ENCODE data around the gene MAPK10.

Gene MAPK10

DNA sequence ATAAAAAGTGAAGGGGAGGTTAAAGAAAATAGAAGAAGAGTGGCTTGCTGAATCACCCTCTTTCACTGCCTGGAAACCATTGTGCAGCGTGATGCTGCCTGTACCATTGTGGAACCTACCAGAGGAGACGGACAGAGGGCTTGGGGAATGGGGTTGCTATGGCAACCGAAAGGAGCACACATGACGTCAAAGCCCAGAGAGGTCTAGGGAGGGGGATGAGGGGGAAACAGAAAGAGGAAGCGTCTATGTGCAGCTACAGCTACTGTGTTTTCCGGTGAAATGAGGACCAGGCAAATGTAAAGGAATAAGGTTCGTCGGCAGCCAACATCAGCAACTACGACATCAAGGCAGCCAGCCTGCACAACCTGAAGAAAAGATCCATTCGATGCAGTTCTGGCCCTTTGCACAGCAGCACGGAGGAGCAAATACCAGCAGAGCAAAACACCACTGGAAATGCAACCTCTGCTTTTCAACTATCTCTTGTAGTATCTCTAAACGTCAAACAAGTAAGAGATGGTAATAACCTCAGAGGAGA is at the start of gene MAPK10:
Gene MAPK10 (minus strand): TSS at position 110 of the 535 bp plus-strand sequence.
- H3K4me3 ChIP-seq (ENCODE audit: low read depth, low read length) = peak within 1 kb of the TSS; percentile 48
- peak; percentile 96 for DNase-seq (ENCODE audit: low read depth)
- TF ChIP-seq, protein P1, sequence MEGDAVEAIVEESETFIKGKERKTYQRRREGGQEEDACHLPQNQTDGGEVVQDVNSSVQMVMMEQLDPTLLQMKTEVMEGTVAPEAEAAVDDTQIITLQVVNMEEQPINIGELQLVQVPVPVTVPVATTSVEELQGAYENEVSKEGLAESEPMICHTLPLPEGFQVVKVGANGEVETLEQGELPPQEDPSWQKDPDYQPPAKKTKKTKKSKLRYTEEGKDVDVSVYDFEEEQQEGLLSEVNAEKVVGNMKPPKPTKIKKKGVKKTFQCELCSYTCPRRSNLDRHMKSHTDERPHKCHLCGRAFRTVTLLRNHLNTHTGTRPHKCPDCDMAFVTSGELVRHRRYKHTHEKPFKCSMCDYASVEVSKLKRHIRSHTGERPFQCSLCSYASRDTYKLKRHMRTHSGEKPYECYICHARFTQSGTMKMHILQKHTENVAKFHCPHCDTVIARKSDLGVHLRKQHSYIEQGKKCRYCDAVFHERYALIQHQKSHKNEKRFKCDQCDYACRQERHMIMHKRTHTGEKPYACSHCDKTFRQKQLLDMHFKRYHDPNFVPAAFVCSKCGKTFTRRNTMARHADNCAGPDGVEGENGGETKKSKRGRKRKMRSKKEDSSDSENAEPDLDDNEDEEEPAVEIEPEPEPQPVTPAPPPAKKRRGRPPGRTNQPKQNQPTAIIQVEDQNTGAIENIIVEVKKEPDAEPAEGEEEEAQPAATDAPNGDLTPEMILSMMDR (conservative IDR thresholded peaks at IDR 0.05; ENCODE audit: low read depth, low read length) = no peak

DNA sequence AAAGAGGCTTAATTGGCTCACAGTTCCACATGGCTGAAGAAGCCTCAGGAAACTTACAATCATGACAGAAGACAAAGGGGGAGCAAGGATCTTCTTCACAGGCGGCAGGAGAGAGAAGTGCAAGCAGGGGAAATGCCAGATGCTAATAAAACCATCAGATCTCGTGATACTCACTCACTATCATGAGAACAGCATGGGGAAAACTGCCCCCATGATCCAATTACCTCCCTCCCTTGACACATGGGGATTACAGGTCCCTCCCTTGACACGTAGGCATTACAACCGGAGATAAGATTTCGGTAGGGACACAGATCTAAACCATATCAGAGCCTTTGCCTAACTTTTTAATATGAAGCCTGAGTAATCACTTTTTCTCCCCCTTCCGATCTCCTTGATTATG is 43.7 kb upstream of the MAPK10 start:
- TF ChIP-seq, protein P1 (conservative IDR thresholded peaks at IDR 0.05; ENCODE audit: low read depth, low read length) = no peak
- no peak overlapping the region for H3K4me3 ChIP-seq (ENCODE audit: low read depth, low read length)
- no peak for DNase-seq (ENCODE audit: low read depth)

DNA sequence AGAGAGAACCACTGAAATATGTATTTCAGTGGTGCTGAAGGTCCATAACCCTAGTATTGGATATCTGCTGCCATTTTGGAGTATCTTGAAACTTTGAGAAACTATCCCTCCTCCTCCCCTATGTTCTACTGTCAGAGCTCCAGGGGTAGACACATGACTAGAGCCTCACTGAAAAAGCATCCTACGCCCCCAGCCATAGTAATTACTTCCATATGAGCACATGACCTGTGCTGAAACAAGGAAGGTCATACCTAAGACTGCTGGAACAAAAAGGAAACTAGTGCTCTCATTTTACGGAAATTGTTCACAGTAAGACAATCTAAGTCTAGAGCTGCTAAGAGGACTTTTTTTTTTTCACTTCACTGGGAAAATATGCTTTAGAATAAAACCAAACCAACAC is 42.0 kb upstream of the MAPK10 start:
- H3K4me3 ChIP-seq (ENCODE audit: low read depth, low read length) = no peak overlapping the region
- no peak for DNase-seq (ENCODE audit: low read depth)
- TF ChIP-seq, protein P1 (conservative IDR thresholded peaks at IDR 0.05; ENCODE audit: low read depth, low read length) = no peak

DNA sequence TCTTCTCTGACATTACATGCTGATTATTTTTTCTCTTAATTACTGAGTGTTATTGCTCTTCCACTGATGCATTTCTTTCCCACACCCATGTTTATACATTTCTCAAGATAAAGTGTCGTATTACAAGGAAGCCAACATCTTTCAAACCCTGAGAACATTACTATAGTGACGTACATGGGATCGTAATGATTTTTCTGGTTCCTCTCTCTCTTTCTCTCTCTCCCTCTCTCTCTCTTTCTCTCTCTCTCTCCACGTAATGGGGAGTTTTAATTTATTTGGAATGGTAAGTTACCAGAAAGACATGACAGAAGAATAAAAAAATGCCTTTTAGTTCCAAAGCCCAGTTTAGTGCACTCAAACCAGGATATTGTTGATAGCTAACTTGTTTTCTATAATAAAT is 40.4 kb upstream of the MAPK10 start:
- H3K4me3 ChIP-seq (ENCODE audit: low read depth, low read length) = no peak overlapping the region
- peak; percentile 64 for DNase-seq (ENCODE audit: low read depth)
- TF ChIP-seq, protein P1 (conservative IDR thresholded peaks at IDR 0.05; ENCODE audit: low read depth, low read length) = no peak

DNA sequence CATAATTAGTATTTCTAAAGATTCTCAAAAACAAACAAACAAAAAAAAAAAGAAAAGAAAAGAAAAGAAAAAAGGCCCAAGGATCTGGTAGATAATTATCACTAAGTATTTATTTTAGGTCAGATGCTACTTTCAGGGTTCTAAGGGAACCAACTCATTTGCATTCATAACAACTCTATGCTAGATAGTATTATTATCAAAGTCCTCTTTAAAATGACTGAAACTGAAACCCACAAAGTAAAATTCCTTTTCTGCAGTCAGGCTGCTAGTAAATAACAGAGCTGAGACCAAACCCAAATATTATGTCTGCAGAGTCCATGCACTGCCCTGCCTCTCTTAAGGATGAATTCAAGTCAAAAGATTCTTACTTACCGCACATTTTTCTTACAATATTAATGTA is 38.3 kb upstream of the MAPK10 start:
- no peak overlapping the region for H3K4me3 ChIP-seq (ENCODE audit: low read depth, low read length)
- no peak for DNase-seq (ENCODE audit: low read depth)
- TF ChIP-seq, protein P1 (conservative IDR thresholded peaks at IDR 0.05; ENCODE audit: low read depth, low read length) = no peak

DNA sequence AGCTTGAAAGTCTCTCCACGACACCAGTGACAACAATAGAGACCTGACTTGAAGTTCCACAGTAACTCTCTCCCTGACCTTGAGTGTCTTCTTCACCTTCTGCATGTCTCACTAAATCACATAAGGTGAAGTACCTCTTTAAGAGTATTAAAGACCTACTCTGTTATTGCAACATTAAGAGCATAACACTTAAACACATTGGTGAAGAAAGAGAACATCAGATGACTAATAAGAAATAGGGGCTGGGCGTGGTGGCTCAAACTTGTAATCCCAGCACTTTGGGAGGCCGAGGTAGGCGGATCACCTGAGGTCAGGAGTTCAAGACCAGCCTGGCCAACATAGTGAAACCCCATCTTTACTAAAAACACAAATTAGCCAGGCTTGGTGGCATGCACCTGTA is 33.9 kb upstream of the MAPK10 start:
- no peak for DNase-seq (ENCODE audit: low read depth)
- no peak overlapping the region for H3K4me3 ChIP-seq (ENCODE audit: low read depth, low read length)
- TF ChIP-seq, protein P1 (conservative IDR thresholded peaks at IDR 0.05; ENCODE audit: low read depth, low read length) = no peak

DNA sequence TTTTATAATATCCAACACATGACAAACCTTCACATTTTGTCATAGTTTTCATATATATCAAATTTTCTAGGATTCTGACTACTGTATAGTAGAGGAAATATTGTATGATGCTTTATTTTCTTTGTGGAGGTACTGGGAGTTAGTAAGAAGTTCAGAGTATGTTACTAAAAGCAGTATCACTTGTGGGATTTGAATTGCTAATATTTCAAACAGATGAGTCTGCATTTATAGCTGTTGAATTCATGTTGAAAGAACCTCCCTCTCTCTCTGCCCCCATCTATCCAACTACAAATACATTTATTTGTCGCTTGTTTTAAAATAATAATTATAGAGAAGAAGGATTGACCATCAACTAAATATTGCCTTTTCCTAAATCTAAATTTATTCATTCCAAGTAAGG is 29.8 kb upstream of the MAPK10 start:
- no peak for DNase-seq (ENCODE audit: low read depth)
- TF ChIP-seq, protein P1 (conservative IDR thresholded peaks at IDR 0.05; ENCODE audit: low read depth, low read length) = no peak
- no peak overlapping the region for H3K4me3 ChIP-seq (ENCODE audit: low read depth, low read length)

Measured in choroid plexus epithelial cell (primary cell).